GM12873 (cell line): ENCODE measurements around the gene MICU2.

Experiments
- CTCF ChIP-seq: IDR thresholded peaks from 2 replicates; pipeline ENCODE4 v1.5.1; 2012; ENCODE audit warnings: low read depth, mild to moderate bottlenecking, moderate library complexity, low read length, control low read depth; ENCODE audit not compliant: insufficient read depth; ENCODE audit errors: missing control alignments

MICU2 gene

GRCh38 chr13:21550918-21551317 is 53.1 kb downstream of the MICU2 start:
- TF ChIP-seq CTCF: no peak

- TF ChIP-seq CTCF: no peak
These were observed 54.3 kb downstream of the MICU2 start for GRCh38 chr13:21549633-21550032.

GRCh38 chr13:21548577-21548976 is 55.4 kb downstream of the MICU2 start:
- no peak for TF ChIP-seq CTCF

- TF ChIP-seq CTCF: no peak
These were observed 57.6 kb downstream of the MICU2 start for GRCh38 chr13:21546372-21546771.

GRCh38 chr13:21544515-21544914 is 59.5 kb downstream of the MICU2 start:
- TF ChIP-seq CTCF: no peak

GRCh38 chr13:21542563-21542962 is 61.4 kb downstream of the MICU2 start:
- no peak for TF ChIP-seq CTCF

GRCh38 chr13:21541980-21542379 is 62.0 kb downstream of the MICU2 start:
- no peak for TF ChIP-seq CTCF
